ENCODE data around the gene ISG20L2.

The ISG20L2 gene

DNA sequence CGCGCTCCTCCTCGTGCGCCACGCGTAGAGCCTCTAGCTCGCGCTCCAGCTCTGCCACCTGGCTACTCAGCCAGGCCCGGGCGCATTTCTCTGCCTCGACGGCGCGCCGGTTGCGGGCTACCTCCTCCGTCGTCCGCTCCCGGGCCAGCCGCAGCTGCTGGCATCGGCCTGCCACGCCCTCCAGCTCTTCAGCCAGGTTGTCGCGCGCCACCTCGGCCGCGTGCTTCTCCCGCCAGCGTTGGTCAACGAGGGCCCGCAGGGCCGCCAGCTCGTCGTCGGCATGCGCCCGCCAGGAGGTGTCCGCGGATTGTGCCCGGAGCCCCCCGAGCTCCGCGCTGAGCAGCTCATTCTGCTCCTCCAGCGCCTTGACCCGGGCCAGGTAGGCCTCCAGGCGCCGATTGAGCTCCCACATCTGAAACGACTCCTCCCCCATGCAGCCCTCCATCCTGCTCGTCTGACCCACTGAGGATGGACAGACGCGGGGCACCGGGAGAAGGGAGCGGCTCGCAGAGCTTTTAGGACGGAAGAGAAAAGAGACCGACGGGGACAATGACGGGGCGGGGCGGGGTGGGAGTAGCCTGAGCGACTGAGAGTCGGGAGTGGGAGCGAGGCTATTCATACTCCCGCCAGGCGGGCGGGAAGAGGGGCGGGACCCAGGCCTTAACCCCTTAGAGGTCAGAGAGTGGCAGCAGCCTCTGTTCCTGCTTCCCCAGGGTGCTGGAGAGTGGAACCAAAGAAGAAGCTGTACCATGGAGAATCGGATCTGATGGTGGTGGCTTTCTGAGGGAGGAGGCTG, 51.5 kb downstream of the ISG20L2 start, which contains the start of gene NES:
NES (minus strand) TSS at position 588 of the 796 bp plus-strand sequence; CDS start at position 445, 143 bp downstream.
- H3K27ac ChIP-seq (ENCODE audit: low read depth, low read length): no peak within 1 kb of the TSS

GRCh38 chr1:156676114-156676819, 52.3 kb downstream of the ISG20L2 start:
- Histone ChIP-seq H3K9me2 (replicated peaks; ENCODE audit: control insufficient read depth, low read length) (no peaks in the 10 kb centered on the region), H3K4me2 (ENCODE audit: low read length) (no peak overlapping the region), H4K20me1 (ENCODE audit: control insufficient read depth, insufficient read depth, low read depth, low read length) (no peaks in the 10 kb centered on the region), H3K4me1 (ENCODE audit: control insufficient read depth, low read length) (peaks cover 3% of the 10 kb centered on the region), H3K27me3 (ENCODE audit: control insufficient read depth, low read length) (peaks cover 83% of the 10 kb centered on the region), H3K79me2 (ENCODE audit: control insufficient read depth, low read length) (no peaks in the 10 kb centered on the region), H3K9me3 (ENCODE audit: control insufficient read depth, insufficient read depth, low read length) (no peaks in the 10 kb centered on the region), H3K27ac (ENCODE audit: low read depth, low read length) (no peak overlapping the region), H3K36me3 (ENCODE audit: control insufficient read depth, low read length) (no peaks in the 10 kb centered on the region), H3F3A (ENCODE audit: control insufficient read depth, insufficient read depth) (peaks cover 8% of the 10 kb centered on the region; the same call in 1 of the 2 replicates), H3K4me3 (ENCODE audit: low read length) (no peak overlapping the region)
- no peak for TF ChIP-seq CTCF (IDR thresholded peaks at IDR 0.05; ENCODE audit: low read depth, low read length, poor library complexity, severe bottlenecking)
- no peak for TF ChIP-seq EZH2phosphoT487 (IDR thresholded peaks at IDR 0.05; ENCODE audit: borderline replicate concordance, low read length)

More for the DNA sequence above, 51.5 kb downstream of the ISG20L2 start, which contains the start of gene NES:
- H4K20me1 ChIP-seq (ENCODE audit: control insufficient read depth, insufficient read depth, low read depth, low read length): no peaks in the 10 kb centered on the region
- H3K4me1 ChIP-seq (ENCODE audit: control insufficient read depth, low read length): peaks cover 10% of the 10 kb centered on the region
- peaks cover 82% of the 10 kb centered on the region for H3K27me3 ChIP-seq (ENCODE audit: control insufficient read depth, low read length)
- H3K79me2 ChIP-seq (ENCODE audit: control insufficient read depth, low read length): no peaks in the 10 kb centered on the region
- H3K9me3 ChIP-seq (ENCODE audit: control insufficient read depth, insufficient read depth, low read length): no peaks in the 10 kb centered on the region
- H3F3A ChIP-seq (ENCODE audit: control insufficient read depth, insufficient read depth): peaks cover 6% of the 10 kb centered on the region; the same call in 1 of the 2 replicates
- no peak for TF ChIP-seq CTCF (IDR thresholded peaks at IDR 0.05; ENCODE audit: low read depth, low read length, poor library complexity, severe bottlenecking)
- TF ChIP-seq EZH2phosphoT487 (IDR thresholded peaks at IDR 0.05; ENCODE audit: borderline replicate concordance, low read length): no peak
- no peak within 1 kb of the TSS for H3K4me3 ChIP-seq (ENCODE audit: low read length)
- peak within 1 kb of the TSS; percentile 13; the same call in 1 of the 2 replicates for H3K4me2 ChIP-seq (ENCODE audit: low read length)
- no peaks in the 10 kb centered on the region for H3K36me3 ChIP-seq (ENCODE audit: control insufficient read depth, low read length)
- H3K9me2 ChIP-seq (replicated peaks; ENCODE audit: control insufficient read depth, low read length): no peaks in the 10 kb centered on the region

DNA sequence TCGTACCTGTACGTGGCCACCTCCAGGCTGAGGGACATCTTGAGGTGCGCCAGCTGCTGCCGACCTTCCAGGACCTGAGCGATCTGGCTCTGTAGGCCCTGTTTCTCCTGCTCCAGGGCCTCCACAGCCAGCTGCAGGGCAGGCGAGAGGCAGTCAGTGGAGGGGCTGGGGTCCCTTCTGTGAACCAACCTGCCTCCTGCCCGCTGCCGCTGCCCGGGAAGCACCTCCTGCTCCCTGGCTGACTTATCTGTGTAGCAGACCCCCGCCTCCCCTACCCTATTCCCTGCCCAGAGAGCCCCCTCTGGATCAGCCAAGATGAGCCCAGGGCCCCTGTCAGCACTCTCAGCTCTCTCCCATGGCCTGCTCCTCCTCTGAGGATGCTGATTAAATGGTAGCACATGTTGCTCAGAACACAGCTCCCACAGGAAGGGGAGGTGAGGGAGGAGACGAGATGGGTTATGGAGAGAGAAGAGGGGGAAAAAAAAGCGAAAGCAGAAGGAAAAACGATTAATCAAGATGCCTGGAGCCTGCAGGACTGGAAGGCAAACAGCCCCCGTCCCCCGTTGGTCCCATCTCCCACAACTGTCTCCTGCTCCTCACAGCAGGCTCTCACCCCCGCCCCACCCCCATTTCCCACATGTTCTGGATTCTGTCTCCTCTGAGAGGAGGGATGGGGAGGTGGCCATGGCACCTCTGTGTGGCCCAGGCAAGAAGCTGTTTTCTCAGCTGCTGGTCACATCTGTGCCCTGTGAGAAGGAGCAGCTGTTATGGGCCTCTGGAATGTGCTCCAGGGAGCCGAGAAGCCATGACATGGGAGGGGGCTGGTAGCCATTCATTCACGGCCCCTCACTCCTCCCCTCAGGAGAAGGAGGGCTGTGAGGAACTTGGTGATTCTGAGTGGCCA, 53.1 kb downstream of the ISG20L2 start:
- Histone ChIP-seq H3F3A (ENCODE audit: control insufficient read depth, insufficient read depth) (peaks cover 8% of the 10 kb centered on the region; the same call in 1 of the 2 replicates), H3K79me2 (ENCODE audit: control insufficient read depth, low read length) (no peaks in the 10 kb centered on the region), H3K9me2 (replicated peaks; ENCODE audit: control insufficient read depth, low read length) (no peaks in the 10 kb centered on the region), H3K4me1 (ENCODE audit: control insufficient read depth, low read length) (peaks cover 3% of the 10 kb centered on the region), H4K20me1 (ENCODE audit: control insufficient read depth, insufficient read depth, low read depth, low read length) (no peaks in the 10 kb centered on the region), H3K27me3 (ENCODE audit: control insufficient read depth, low read length) (peaks cover 83% of the 10 kb centered on the region), H3K4me3 (ENCODE audit: low read length) (no peak overlapping the region), H3K9me3 (ENCODE audit: control insufficient read depth, insufficient read depth, low read length) (no peaks in the 10 kb centered on the region), H3K4me2 (ENCODE audit: low read length) (no peak overlapping the region), H3K27ac (ENCODE audit: low read depth, low read length) (no peak overlapping the region), H3K36me3 (ENCODE audit: control insufficient read depth, low read length) (no peaks in the 10 kb centered on the region)
- TF ChIP-seq CTCF (IDR thresholded peaks at IDR 0.05; ENCODE audit: low read depth, low read length, poor library complexity, severe bottlenecking) (no peak), EZH2phosphoT487 (IDR thresholded peaks at IDR 0.05; ENCODE audit: borderline replicate concordance, low read length) (no peak)
